Measurements from ENCODE around the gene MAP7D1. TPM values are rescaled to one million over a fixed set of nuclear protein-coding genes. Genes with fewer than 3 reads are reported as not detected.

Gene MAP7D1
- total RNA-seq, 1 experiment from 2014 or later = 49.9 TPM

GRCh38 chr1:36151134-36151844 lies 4.7 kb upstream of the MAP7D1 start:
- no peak overlapping the region for H3K4ac ChIP-seq (ENCODE audit: low read depth, low read length)
- H4K20me1 ChIP-seq (ENCODE audit: control insufficient read depth, insufficient read depth, insufficient read length) = no peaks in the 10 kb centered on the region
- peaks cover 38% of the 10 kb centered on the region for H3K27me3 Mint-ChIP-seq (ENCODE audit: low read depth)
- H2BK120ac ChIP-seq (ENCODE audit: low read depth, low read length, poor library complexity, severe bottlenecking) = no peak overlapping the region
- no peaks in the 10 kb centered on the region for H3K79me1 ChIP-seq (ENCODE audit: insufficient read depth, low read depth, low read length, poor library complexity, severe bottlenecking)
- H2BK12ac ChIP-seq (ENCODE audit: insufficient read length, low read depth, low read length) = no peak overlapping the region
- no peak overlapping the region for H3K4me2 ChIP-seq (ENCODE audit: insufficient read depth, insufficient read length, low read length)
- H2BK5ac ChIP-seq (ENCODE audit: insufficient read length, low read length) = no peak overlapping the region
- no peak overlapping the region; a peak in 2 of 7 replicates for H3K27ac Mint-ChIP-seq
- no peak overlapping the region for H2AK5ac ChIP-seq (ENCODE audit: insufficient read length, low read length)
- no peak overlapping the region for H3T11ph ChIP-seq (ENCODE audit: low read length)
- H4K8ac ChIP-seq (replicated peaks; ENCODE audit: insufficient read length, low read depth, low read length) = no peak overlapping the region
- peaks cover 10% of the 10 kb centered on the region for H3K23me2 ChIP-seq (ENCODE audit: insufficient read length, low read depth, low read length, poor library complexity, severe bottlenecking)
- H3K27me3 ChIP-seq (ENCODE audit: insufficient read depth, low read length) = peaks cover 24% of the 10 kb centered on the region; the same call in 1 of the 2 replicates
- H3K4me1 ChIP-seq (ENCODE audit: insufficient read depth, low read length) = no peaks in the 10 kb centered on the region; the same call in 1 of the 2 replicates
- H3K18ac ChIP-seq (ENCODE audit: insufficient read length, low read depth, low read length) = no peak overlapping the region
- H2BK15ac ChIP-seq (ENCODE audit: low read depth, low read length) = no peak overlapping the region
- TF ChIP-seq CTCF (conservative IDR thresholded peaks at IDR 0.05) = no peak
- no peaks in the 10 kb centered on the region; a peak in 1 of 5 replicates for H3K9me3 Mint-ChIP-seq
- no peaks in the 10 kb centered on the region for H3K79me2 ChIP-seq (ENCODE audit: insufficient read depth, low read length)
- H3K9ac ChIP-seq (ENCODE audit: extremely low read depth, insufficient read length, low read length) = no peak overlapping the region
- no peak overlapping the region for H3K23ac ChIP-seq (ENCODE audit: insufficient read length, low read depth, low read length)
- H4K5ac ChIP-seq (ENCODE audit: insufficient read length, low read depth, low read length) = no peak overlapping the region
- no peak overlapping the region for H3K14ac ChIP-seq (ENCODE audit: insufficient read depth, low read length)
- H4K91ac ChIP-seq (ENCODE audit: insufficient read length, low read depth, low read length) = no peak overlapping the region
- no peak for DNase-seq
- H3K27ac ChIP-seq (ENCODE audit: insufficient read length, low read depth, low read length) = no peak overlapping the region
- no peak overlapping the region for H2AFZ ChIP-seq (ENCODE audit: low read length)
- peak overlapping the region in 1 of 2 experiments; percentile 93; a peak in 1 of 5 replicates for H3K4me3 Mint-ChIP-seq
- H3K4me1 Mint-ChIP-seq = peaks cover 30 to 40% of the 10 kb centered on the region in 2 experiments
- H2BK20ac ChIP-seq (ENCODE audit: low read depth, low read length, poor library complexity, severe bottlenecking) = no peak overlapping the region
- H3K9me3 ChIP-seq (ENCODE audit: control insufficient read depth, low read depth, low read length) = no peaks in the 10 kb centered on the region
- H3K56ac ChIP-seq (ENCODE audit: insufficient read length, low read depth, low read length) = no peak overlapping the region
- no CpG with 5 or more reads among the region's 1 CpG for whole genome bisulfite sequencing (ENCODE audit: extremely low coverage, insufficient read length, low lambda C conversion rate)
- peaks cover 5 to 6% (median 6%) of the 10 kb centered on the region in 3 experiments; a peak in 5 of 7 replicates for H3K36me3 Mint-ChIP-seq (ENCODE audit: insufficient read depth in 1 of 3, low read depth in 3 of 3)
